HepG2 (cell line): ENCODE results near the gene GLO1. TPM values are rescaled to one million over a fixed set of nuclear protein-coding genes. Genes with fewer than 3 reads are reported as not detected.

Experiments
- ATAC-seq: fragments of 200-7000 bp; cut with Tn5 transposase; 3 replicates; pipeline ENCODE4 v1.9.1; 2020; ENCODE audit warnings: mild to moderate bottlenecking, moderate library complexity
- BruUV-seq: library from RNA; stranded (reverse); fragments of 400-500 nt; replicated peaks from 2 replicates; lab custom pipeline; 2021; lab: Mats Ljungman, UMichigan
- CTCF ChIA-PET: fragments of 300-600 bp; formaldehyde crosslinking; extraction: SDS; loops from one replicate; lab custom pipeline; 2021; ENCODE audit warnings: low total read pairs, inconsistent platforms, low intra/inter-chr PET ratio; lab: Yijun Ruan, JAX
- POLR2A ChIA-PET: fragments of 350-600 bp; sonication (Branson Sonifier 250); formaldehyde crosslinking; loops from one replicate; lab custom pipeline; 2020; ENCODE audit warnings: antibody characterized with exemption, inconsistent platforms; lab: Yijun Ruan, JAX
- DNase-seq: peaks from one replicate; pipeline ENCODE4 v3.0.0-alpha.2; 2015; ENCODE audit warnings: low spot score
- FAIRE-seq: peaks from 3 replicates; lab custom pipeline; 2011; peaks lifted over from hg19 to GRCh38; lab: Jason Lieb, UNC
- H2AFZ ChIP-seq: one replicate; pipeline ENCODE4 v1.6.1; 2011; ENCODE audit warnings: low read length, inconsistent platforms
- H3K27ac ChIP-seq: fragments of 300-600 bp; 3 replicates; pipeline ENCODE4 v1.8.0; 2011; ENCODE audit warnings: mixed run types, mild to moderate bottlenecking, mixed read lengths, low read length, inconsistent platforms; ENCODE audit not compliant: insufficient read depth; ENCODE audit errors: extremely low read length
- H3K27me3 ChIP-seq, 2 experiments: fragments of 200-600 bp in 1 of 2; 2 replicates in 1 of 2; 3 replicates in 1 of 2; pipeline versions ENCODE4 v1.6.0 to v1.8.0; 2011; ENCODE audit warnings: low read length in 2 of 2, mild to moderate bottlenecking in 2 of 2, moderate library complexity in 2 of 2, inconsistent platforms in 1 of 2; ENCODE audit not compliant: insufficient read depth in 2 of 2, control insufficient read depth in 1 of 2
- H3K36me3 ChIP-seq, 2 experiments: fragments of 200-600 bp in 1 of 2; replicated peaks in 1 of 2; 2 replicates in 1 of 2; 3 replicates in 1 of 2; pipeline versions ENCODE4 v1.5.1 to v1.8.0; 2011; ENCODE audit warnings: low read length in 2 of 2, inconsistent platforms in 1 of 2; ENCODE audit not compliant: insufficient read depth in 2 of 2, control insufficient read depth in 1 of 2
- H3K4me1 ChIP-seq: 2 replicates; pipeline ENCODE4 v1.5.1; 2012; ENCODE audit warnings: low read length, inconsistent platforms; ENCODE audit not compliant: insufficient read depth
- H3K4me2 ChIP-seq: 2 replicates; pipeline ENCODE4 v1.6.0; 2011; ENCODE audit warnings: low read depth, low read length, inconsistent platforms
- H3K4me3 ChIP-seq, 3 experiments: fragments of 200-600 bp in 1 of 3; sonication (generic), shearing (Covaris generic) in 1 of 3; replicated peaks in 1 of 3; 2 replicates each; pipeline ENCODE4 v1.5.1; 2011 to 2016; ENCODE audit warnings: low read length in 3 of 3, inconsistent platforms in 2 of 3, low read depth in 2 of 3, mild to moderate bottlenecking in 2 of 3, control low read depth in 1 of 3, mixed read lengths in 1 of 3; ENCODE audit not compliant: insufficient read depth in 1 of 3
- H3K79me2 ChIP-seq: one replicate; pipeline ENCODE4 v1.6.1; 2011; ENCODE audit warnings: low read length, inconsistent platforms; ENCODE audit not compliant: insufficient read depth
- H3K9ac ChIP-seq: 2 replicates; pipeline ENCODE4 v1.6.0; 2011; ENCODE audit warnings: mild to moderate bottlenecking, low read depth, low read length, inconsistent platforms; ENCODE audit not compliant: insufficient read depth
- H3K9me3 ChIP-seq: 2 replicates; pipeline ENCODE4 v1.5.1; 2012; ENCODE audit warnings: mild to moderate bottlenecking, low read length
- H4K20me1 ChIP-seq: 2 replicates; pipeline ENCODE4 v1.6.0; 2011; ENCODE audit warnings: inconsistent platforms, mild to moderate bottlenecking, low read length, moderate library complexity; ENCODE audit not compliant: insufficient read depth
- CBFB ChIP-seq: sonication (generic); formaldehyde crosslinking; IDR thresholded peaks from 2 replicates; pipeline ENCODE4 v1.4.0; 2020; ENCODE audit warnings: missing genetic modification reagents
- MNT ChIP-seq: fragments of 450-650 bp; IDR thresholded peaks from 2 replicates; pipeline ENCODE4 v1.6.1; 2016
- NFE2L1 ChIP-seq: sonication (generic); formaldehyde crosslinking; IDR thresholded peaks from 2 replicates; pipeline ENCODE4 v1.4.0; 2020; ENCODE audit warnings: missing genetic modification reagents, mild to moderate bottlenecking, borderline replicate concordance
- SRY ChIP-seq: sonication (generic); formaldehyde crosslinking; IDR thresholded peaks from 2 replicates; pipeline ENCODE4 v1.8.0; 2022; ENCODE audit warnings: mild to moderate bottlenecking, missing genetic modification reagents
- STAT5B ChIP-seq: sonication (generic); formaldehyde crosslinking; IDR thresholded peaks from 2 replicates; pipeline ENCODE4 v1.4.0; 2020; ENCODE audit warnings: missing genetic modification reagents
- ZBED4 ChIP-seq: sonication (generic); formaldehyde crosslinking; IDR thresholded peaks from 2 replicates; pipeline ENCODE4 v1.4.0; 2020; ENCODE audit warnings: missing genetic modification reagents, borderline replicate concordance
- ZNF256 ChIP-seq: sonication (generic); formaldehyde crosslinking; conservative IDR thresholded peaks from 2 replicates; pipeline ENCODE4 v1.4.0; 2020; ENCODE audit warnings: missing genetic modification reagents
- WGBS: methylation state at CpG from one replicate; pipeline ENCODE4 v1.1.6; 2017; ENCODE audit warnings: low lambda C conversion rate; 5-methylcytosine and 5-hydroxymethylcytosine counted together
- in situ Hi-C: cut with HindIII; loops from 2 replicates; pipeline ENCODE4 v1.10.0; 2017; ENCODE audit warnings: low pct_unique_long_range_greater_than_20kb; ENCODE audit not compliant: extremely low pct_ligation_motif_present
- intact Hi-C: fragments of 100-400 bp; cut with micrococcal nuclease; formaldehyde crosslinking; loops from one replicate; pipeline ENCODE4 v1.10.0; 2022; ENCODE audit not compliant: unreplicated experiment
- polyA plus RNA-seq, 8 experiments: library from polyadenylated mRNA; depleted of rRNA in 3 of 8; stranded (reverse) in 7 of 8; unstranded in 1 of 8; fragments of >200 nt; fragmentation: Illumina TruSeq in 4 of 8; extraction: Trizol in 4 of 8; gene quantifications; 2 replicates each; pipeline versions ENCODE4 v1.2.1 to v1.2.3, GENCODE V29; 2011 to 2016; ENCODE audit warnings: low read depth in 4 of 8, missing spikeins in 1 of 8, mixed read lengths in 1 of 8; ENCODE audit not compliant: insufficient read depth in 1 of 8
- total RNA-seq, 5 experiments: library from RNA; depleted of rRNA; stranded (reverse); fragments of >200 nt; fragmentation: Illumina TruSeq; extraction: Trizol; gene quantifications; 2 replicates each; pipeline ENCODE4 v1.2.3, GENCODE V29; 2016; ENCODE audit warnings: low read depth in 1 of 5

GLO1 gene
- total and polyA plus RNA-seq, 2 of the 13 experiments (the other 11 are each of a cell fraction or from before 2014, with no cell fraction given), result 77.1 to 177 TPM

- Histone ChIP-seq H3K27ac (no peak overlapping the region), H3K4me2 (no peak overlapping the region), H3K27me3 (no peaks in the 10 kb centered on the region), H3K36me3 (no peaks in the 10 kb centered on the region), H3K9ac (no peak overlapping the region), H3K79me2 (no peaks in the 10 kb centered on the region), H3K9me3 (no peaks in the 10 kb centered on the region), H4K20me1 (no peaks in the 10 kb centered on the region), H3K4me3 (no peak overlapping the region), H3K4me1 (no peaks in the 10 kb centered on the region), H2AFZ (no peak overlapping the region)
- ATAC-seq, result no peak
- TF ChIP-seq SRY, result no peak
- no peak for TF ChIP-seq NFE2L1 (CRISPR knock-in tag)
- no peak for TF ChIP-seq ZBED4 (CRISPR knock-in tag)
- no peak for TF ChIP-seq ZNF256 (CRISPR knock-in tag)
- TF ChIP-seq CBFB (CRISPR knock-in tag), result no peak
- no peak for TF ChIP-seq STAT5B
- TF ChIP-seq MNT, result peak; percentile 70
- POLR2A ChIA-PET, result no interaction called here
- no TSS peak for BruUV-seq
- CTCF ChIA-PET, result no interaction called here
- no peak for DNase-seq
- intact Hi-C loops, result no loop called here
- no peak for FAIRE-seq
- WGBS, result 0% methylated on average over 1 of the region's 1 CpG
- in situ Hi-C loops, result no loop called here
Measured at GRCh38 chr6:38750968-38751615, 48.1 kb upstream of the GLO1 start.
